ENCODE results near the gene PCDH9.
"Not testable (repeated sequence)": the region's sequence is repeated elsewhere in the genome, so short reads cannot be mapped to it uniquely, and the experiment has no call there.

PCDH9 gene

DNA sequence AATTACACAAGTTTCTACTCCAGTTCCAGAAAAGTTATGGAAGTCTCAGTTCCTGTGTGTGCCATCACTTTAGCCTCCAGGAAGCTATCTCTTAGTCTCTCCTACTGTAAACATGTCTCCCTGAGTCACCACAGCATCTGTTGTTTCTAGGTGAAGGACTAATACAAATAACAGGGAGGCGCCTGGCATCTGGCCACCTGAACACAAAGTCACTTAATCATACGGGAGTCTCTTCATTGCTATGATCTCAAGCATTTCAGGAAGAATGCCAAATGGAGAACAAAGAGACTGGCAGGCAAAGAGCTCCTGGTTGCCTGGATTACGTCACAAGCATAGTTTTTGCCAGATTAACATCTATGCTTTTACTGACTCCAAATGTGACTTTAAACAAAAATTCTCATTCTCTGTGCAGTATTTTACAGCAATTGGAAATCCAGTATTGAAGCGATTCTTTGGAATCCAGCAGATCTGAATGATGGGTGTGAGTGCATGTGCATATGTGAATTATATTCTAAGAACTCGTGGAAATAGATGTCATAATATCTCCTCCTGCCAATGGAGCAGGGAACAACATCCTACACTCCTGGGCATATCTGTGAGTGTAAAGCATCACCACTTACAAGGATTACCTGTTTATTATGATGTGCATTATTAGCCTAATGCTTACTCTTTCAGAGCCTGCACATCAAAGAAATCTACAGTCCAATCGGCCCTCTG, 572.8 kb downstream of the PCDH9 start:
- DNase-seq (ENCODE audit: low read depth): no peak

DNA sequence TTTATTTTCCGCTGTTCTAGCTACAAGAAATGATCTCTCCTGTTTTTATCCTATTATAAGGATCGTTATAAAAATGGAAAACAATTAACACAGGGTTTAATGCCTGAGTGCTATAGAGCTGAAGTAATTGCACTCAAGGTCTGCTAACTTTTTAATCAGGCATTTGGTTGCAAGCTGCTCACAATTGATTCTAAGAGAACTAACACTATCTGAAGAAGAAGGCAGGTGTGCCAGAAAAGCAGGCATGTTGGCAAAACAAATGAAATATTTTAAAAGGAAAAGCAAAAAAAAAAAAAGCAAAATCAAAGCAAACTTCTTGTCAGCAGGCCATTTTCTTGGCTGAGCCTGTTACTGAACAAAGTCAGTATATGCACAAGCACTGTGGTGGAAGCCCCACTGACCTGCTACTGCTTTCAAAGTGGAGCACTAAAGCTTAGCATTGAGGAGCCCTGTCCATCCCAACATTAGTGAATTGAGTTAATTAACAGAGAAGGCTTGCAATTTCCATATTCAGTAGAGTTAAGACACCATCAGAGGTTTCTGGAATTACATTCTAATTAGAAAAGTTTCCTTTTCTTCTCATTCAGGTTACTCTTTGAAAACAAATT, 574.2 kb downstream of the PCDH9 start:
- DNase-seq (ENCODE audit: low read depth): no peak

DNA sequence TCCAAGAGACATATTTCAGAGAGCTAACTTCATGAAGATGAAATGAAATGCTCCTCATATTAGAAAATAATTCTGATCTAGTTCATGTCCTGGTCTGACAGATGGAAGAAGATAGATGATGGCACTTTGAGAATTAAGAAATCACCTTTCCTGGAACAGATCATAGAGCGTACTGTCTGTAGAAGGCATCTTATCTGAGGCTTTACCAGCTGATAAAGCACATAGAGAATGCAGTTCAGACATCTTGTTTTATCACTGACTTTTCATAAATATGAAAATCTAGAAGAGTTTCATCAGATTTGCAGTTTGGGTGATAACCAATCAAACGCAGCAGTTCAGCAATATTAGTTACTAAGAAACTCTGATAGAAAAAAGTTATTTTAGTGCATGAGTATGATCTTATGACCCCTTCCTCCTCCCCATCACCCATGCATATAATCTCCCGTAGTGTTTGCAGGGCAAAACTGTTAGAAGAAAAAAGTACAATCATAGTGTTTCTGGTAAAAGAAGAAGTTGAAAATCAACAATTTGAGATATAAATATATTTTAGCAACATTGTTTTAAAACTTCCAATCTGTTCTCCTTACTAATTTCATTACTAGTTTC, 585.2 kb downstream of the PCDH9 start:
- DNase-seq (ENCODE audit: low read depth): no peak

DNA sequence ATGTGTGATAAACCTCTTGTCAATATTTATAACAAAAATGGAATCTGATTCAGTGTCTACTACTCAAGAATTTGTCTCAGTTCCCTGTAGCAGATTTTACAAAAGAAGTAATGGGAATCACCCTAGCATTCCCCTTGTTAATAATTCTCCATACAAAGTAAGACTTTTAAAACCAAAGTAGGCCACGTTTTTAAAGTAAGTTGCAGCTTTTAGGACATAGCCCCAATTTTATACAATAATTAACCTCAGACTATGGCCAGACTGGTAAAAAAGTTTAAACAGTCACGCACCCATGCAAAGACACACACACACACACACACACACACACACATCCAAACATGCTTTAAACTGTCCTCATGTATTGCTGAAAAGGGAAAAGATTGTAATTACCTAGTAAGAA, 589.9 kb downstream of the PCDH9 start:
- no peak for DNase-seq (ENCODE audit: low read depth)

DNA sequence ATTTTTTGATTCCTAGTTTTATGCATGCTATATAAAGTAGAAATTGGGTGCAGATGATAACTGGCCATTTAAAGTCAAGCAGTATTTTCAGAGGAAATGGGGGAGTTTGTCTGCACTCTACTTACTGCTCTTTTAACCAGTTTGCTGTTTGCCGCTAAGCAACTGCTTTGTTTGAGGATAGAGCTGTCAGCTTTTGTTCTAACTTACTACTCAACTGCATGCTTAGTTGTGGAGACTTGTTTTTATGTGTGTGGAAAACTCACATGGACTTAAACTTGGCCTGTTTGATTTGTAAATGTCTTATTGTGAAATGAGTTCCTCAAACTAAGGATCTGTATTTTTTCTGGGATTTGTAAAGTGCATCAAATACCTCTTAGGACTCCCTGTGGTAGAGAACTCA, 591.1 kb downstream of the PCDH9 start:
- DNase-seq (ENCODE audit: low read depth): no peak

DNA sequence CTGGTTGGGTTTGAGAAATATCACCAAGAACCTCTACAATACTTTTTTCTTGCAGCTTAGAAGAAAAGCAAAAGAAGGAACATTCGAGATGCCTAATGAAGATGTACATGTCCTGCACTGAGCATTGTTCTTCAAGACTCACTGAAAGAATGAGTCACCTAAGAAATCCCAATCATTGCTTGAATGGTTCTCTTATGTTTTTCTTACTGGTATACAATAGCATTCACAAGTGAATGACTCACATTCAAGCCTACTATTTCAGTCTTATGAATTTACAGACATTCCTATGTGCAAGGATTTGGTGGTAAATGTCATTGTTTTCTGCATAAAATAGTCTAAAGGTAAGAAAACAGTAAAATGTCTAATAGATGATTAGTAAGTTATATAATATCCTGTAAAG, 594.6 kb downstream of the PCDH9 start:
- no peak for DNase-seq (ENCODE audit: low read depth)

DNA sequence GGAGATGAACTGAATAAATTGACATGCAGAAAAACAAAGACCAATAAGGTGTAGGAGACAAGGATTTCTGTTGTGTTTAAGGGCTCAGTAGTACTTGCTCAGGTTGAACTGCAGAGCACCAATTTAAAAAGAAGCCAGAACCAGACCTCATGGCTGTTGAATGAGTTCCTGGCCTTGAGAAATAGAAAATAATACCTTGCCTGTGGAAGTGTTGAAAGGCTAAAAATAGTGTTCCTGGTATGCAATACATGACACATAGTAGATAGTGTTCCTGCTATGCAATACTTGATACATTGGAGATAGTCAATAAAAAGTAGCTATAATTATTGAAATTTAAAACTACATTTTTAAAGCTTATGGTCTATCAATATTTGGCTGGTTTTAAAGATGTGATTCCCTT, 595.8 kb downstream of the PCDH9 start:
- no peak for DNase-seq (ENCODE audit: low read depth)

DNA sequence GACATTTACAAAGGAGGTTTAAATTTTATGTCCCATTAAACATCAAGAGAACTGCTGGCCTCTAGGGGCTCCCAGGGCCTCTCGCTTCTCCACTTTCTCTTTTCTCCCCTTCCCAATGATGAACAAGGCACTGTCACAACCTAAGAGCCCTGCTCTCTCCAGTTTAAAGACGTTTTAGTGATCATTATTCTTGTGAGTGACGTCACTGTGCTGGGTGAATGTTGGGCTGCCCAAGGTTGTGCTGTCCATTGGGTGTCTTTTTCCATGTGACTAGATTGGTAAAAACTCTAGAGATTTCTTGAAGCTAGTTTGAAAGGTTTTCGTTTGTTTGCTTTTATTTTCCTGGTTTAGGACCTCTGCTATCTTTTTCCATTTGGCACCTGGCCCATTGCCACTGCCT, 602.6 kb downstream of the PCDH9 start:
- DNase-seq (ENCODE audit: low read depth): no peak

DNA sequence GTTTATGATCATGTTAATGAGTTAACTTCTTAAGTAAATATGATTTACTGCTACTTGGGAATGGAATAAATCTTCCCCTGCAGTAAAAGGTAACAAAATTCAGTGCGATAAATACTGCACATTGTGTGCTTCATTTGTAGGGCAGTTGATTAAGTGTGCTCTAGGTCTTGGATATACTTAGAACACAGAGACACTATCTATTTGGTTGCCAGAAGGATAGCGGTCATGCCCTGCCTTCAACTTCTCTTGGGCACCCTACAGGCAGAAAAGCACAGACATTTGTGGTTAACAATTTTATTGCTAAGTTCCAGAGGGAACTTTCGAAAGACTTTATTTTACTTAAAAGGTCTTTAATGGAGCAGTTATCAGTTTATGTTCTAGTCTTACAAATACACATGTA, 605.8 kb downstream of the PCDH9 start:
- no peak for DNase-seq (ENCODE audit: low read depth)

DNA sequence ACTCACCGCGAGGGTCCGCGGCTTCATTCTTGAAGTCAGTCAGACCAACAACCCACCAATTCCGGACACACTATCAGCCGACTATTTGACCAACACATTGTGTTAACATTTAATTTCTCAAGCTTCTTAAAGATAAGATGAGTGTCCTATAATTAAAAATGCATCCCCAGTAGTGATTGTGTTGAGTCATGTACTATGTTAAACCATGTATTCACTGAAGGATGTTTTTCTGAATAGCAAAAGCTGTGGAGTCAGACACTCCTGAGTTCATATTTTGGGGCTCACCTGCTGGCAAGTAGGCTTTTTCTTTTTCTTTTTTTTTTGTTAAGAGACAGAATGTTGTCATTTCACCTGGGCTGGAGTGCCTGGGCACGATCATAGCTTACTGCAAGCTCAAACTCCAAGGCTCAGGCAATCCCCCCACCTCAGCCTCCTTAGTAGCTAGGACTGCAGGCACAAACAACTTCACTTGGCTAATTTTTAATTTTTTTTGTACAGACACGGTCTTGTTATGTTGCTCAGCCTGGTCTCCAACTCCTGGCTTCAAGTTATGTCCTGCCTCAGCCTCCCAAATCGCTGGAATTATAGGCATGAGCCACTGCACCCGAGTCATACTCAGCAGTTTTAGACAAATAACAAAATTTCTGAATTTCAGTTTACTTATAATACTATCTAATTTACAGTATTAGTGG, 606.9 kb downstream of the PCDH9 start:
- no peak for DNase-seq (ENCODE audit: low read depth)

DNA sequence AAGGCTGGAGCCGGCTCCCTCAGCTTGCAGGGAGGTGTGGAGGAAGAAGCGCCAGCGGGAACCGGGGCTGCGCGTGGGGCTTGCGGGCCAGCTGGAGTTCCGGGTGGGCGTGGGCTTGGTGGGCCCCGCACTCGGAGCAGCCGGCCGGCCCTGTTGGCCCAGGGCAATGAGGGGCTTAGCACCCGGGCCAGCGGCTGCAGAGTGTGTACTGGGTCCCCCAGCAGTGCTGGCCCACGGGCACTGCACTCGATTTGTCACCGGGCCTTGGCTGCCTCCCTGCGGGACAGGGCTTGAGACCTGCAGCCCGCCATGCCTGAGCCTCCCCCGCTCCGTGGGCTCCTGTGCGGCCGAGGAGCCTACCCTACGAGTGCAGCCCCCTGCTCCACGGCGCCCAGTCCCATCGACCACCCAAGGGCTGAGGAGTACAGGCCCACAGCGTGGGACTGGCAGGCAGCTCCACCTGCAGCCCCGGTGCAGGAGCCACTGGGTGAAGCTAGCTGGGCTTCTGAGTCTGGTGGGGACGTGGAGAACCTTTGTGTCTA, 608.2 kb downstream of the PCDH9 start:
- not testable (repeated sequence) for DNase-seq (ENCODE audit: low read depth)

DNA sequence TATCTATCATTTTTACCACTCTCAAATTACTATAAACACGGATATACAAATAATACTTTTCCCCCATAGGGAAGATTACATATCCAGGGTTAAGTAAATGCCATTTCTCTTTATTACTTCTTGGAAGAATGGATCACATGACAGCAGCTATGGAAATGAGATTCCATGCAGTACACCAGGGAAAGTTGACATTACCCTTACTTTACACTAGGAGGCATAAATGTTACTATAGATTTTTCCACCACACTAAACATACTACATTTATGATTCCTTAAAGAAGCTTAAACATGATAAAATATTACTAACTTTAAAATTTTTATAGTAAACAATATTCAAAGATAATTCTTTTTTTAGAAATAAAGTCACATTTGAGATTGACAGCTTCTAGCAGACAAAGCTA, 611.4 kb downstream of the PCDH9 start:
- DNase-seq (ENCODE audit: low read depth): no peak

DNA sequence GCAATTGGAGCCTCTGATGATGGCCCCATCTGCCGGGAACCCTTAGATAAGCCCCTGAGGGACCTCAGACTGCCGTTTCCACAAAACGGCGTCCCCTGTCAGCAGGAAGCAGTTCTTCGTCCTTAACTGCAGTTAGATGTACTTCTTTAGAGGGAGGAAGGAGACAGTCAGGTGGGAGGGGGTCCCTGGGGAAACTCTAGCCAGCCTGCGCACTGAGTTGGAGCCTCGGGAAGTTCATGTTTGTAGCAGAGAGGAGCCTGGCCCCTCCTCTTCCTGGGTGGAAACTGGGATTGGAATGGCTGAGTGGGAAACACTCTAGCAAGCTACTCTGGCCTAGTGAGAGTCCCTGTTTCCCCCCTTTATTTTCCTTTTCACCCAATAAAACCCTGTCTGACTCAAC, 612.4 kb downstream of the PCDH9 start:
- no peak for DNase-seq (ENCODE audit: low read depth)

DNA sequence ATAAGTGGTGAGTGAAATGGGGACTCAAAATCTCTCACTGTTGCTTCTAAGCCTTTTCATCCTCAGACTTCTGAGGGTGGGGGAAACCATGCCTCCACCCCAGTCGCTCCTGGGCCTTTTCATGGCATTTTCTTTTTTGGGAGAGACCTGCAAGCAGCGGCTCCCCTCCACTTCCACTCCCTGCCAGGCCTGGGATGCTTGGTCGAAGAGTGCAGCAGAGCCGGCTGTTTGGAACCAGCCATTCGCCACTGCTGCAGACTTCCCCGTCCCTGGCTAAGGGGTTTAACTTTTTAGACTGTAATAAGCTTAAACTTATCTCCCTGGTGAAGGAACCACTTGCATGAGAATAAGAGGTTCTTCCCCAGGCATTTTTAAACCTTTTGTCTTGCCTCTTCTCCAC, 617.2 kb downstream of the PCDH9 start:
- DNase-seq (ENCODE audit: low read depth): no peak

DNA sequence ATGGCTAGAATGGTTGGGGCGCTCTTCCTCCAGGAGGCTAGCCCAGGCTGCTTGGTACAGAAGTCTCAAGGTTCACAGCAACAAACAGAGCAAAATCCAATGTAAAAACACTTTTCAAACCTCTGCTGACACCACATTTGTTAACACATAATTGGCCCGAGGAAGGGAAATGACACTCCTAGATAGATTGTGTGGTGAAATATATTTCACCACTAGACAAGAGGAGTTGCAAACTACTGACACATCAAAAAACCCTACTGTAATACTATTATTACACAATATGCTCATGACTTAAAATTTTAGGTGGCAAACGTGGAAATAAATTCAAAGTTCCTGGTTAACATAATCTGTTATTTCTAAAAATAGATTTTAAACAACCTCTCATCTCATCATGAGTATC, 643.6 kb downstream of the PCDH9 start:
- no peak for DNase-seq (ENCODE audit: low read depth)

DNA sequence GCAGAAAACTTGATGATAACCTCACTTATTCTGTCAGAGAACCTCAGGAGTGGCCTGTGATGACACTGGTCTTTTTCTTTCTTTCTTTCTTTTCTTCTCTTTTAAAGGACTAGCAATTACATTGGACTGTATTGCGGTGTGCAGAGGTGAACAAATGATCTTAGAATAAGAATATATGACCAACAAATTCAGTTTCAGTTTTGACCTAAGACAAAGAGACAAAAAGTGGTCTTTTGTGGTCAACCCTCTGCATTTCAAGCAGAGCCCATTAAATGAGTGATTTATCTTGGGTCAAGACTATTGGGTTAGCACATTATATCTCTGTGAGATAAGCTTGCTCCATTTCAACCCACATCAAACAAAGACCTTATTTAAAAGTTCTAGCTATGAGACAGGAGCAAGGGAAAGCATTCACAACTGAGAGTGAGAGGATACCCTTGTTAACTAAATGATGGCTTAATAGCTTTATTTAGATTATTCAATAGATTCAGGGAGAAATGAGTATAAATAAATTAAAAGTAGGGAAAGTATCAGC, 644.4 kb downstream of the PCDH9 start:
- DNase-seq (ENCODE audit: low read depth): no peak

DNA sequence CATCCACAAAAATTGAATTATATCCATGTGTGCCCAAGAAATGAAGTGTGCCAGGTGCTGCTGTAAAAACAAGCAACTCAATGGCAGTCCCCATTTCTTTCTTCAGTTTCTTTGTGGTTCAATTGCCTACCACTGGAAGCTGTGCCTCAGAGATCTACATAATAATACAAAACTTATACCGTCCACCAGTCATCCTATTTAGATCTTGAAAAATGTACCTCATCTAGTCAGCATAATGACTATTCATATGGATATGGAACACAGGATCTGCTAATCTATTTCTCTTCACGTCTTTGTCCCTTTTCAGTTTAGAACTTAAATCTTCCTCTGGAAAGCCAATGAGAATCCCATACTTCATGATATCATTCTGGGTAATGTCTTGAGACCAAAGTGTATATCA, 648.5 kb downstream of the PCDH9 start:
- no peak for DNase-seq (ENCODE audit: low read depth)

DNA sequence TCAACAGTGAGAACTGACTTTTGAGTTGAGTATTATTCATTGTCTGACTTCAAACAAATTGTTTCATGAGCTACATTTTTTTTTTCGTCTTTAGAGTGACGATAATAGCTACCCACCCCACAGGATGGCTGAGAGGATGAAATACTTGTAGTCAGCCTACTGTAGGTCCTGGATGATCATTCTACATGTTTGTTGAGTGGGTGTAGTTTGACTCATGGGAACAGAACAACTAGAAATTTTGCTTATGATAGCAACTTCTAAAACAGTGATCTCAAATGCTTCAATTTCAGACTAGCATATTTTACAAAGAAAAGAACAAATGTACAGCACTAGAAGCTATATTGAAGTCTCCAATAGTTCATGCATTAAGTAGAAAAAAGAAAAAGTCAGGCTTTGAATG, 651.8 kb downstream of the PCDH9 start:
- DNase-seq (ENCODE audit: low read depth): no peak

DNA sequence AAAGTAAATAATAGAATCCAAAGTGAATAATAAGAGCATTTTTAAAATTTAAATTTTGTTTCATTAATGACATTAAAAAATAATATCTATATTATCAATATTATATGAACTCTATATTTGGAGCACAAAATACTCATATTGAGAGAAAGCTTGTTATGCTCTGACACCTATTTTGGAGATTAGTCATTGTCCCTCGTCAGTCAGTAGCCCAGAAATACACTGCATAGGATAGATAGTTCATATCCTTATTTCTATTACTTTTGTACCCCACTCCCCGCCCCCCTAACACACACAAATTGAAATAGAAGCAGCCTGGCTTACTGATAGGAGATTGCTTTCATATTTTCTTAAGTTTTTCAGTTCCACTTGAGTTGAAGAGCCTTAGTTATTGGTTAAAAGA, 652.8 kb downstream of the PCDH9 start:
- no peak for DNase-seq (ENCODE audit: low read depth)

DNA sequence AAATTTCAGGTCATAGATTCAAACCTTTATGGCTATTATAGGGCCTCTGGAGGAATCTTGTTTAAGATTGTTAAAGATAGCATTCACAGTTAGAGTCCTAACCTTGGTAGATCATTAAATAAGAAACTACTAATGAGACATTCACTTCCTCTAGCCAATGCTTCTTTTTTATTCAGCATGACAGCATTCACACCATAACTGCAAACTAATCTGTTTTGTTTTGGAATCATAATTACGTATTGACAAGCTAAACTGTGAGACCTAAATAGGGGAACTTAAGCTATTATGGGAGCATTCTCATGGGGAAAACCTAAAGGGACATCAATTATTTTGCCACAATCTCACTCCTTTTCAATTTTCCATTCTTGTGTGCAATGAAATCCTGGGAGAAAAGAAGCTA, 653.8 kb downstream of the PCDH9 start:
- no peak for DNase-seq (ENCODE audit: low read depth)

DNA sequence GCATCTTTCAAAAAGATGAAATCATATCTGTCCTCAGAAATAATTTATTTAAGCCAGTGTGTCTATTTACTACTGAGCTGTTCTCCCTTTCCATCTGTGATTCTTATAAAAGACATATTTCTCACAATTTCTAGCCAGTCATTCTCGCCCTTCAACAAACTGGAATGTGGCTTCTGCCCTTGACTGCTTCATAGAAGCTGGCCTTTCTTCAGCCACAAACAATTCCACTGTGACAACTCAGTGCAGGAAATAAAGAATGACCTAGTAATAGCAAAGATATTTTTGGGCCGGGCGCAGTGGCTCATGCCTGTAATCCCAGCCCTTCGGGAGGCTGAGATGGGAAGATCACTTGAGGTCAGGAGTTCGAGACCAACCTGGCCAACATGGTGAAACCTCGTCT, 655.5 kb downstream of the PCDH9 start:
- no peak for DNase-seq (ENCODE audit: low read depth)

DNA sequence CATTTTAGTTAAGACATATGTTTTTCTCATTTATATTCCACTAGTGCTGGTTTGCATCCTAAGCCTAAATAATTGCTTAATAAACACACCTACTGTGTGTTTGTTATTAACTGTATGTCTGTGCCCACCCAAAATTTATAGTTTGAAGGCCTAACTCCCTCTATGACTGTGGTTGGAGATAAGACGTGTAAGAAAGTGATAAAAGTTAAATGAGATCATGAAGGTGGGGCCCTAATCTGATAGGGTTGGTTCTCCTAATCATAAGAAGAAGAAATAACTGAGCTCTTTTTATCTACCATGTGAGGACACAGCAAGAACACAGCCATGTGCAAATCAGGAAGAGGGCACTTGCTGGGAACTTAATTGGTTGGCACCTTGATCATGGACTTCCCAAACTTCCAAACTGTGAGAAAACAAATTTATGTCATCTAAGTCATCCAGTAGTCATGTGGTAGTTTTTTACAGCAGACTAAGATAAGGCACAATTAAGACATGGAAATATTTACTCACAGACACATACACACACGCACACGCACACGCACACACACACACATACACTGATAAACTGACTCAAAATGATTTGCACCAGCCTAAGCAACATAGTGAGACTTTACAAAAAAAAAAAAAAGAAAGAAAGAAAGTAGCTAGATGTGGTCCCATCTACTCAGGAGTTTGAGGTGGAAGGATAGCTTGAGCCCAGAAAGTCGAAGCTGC, 662.1 kb downstream of the PCDH9 start:
- no peak for DNase-seq (ENCODE audit: low read depth)

All from stimulated activated CD8-positive, alpha-beta memory T cell treated with anti-CD3 and anti-CD28 coated beads, Interleukin-15, amount 100 ng/mL, for 24 hours (primary cell).